Non-pigmented ciliary epithelial cell (primary cell): ENCODE measurements around the gene ZFP62.
A peak's percentile ranks its signal among the peaks of the same experiment; 100 is the strongest.
"Not testable (repeated sequence)": the region's sequence is repeated elsewhere in the genome, so short reads cannot be mapped to it uniquely, and the experiment has no call there.

Experiments used
- DNase-seq: peaks from one replicate; pipeline ENCODE4 v3.0.0-alpha.2; 2010; ENCODE audit warnings: low read depth

Gene ZFP62

GRCh38 chr5:180860887-180861822 is at the start of gene ZFP62:
Gene ZFP62, minus strand, starts transcription at chr5:180861276. Its CDS starts 57 bp downstream, at chr5:180861219.
- DNase-seq = peak; percentile 43

DNA sequence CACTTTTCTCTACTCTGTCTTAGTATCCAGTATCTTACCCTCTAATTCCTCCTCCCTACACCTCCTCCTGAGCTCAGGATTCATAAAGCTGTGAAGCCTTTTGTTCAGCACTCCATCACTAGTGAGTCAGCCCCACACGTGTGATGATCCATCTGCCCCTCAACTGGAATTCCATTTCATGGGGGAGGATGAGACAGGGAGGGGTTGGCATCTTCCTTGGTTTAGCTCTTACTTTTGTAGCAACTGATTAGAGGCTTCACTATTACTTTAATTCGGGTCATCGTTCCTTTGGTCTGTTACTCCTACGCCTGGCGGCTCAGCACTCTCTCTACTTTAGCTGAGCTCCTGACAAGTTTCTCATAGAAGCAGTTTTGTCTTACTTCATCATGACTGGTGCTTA is 49.7 kb upstream of the ZFP62 start:
- DNase-seq = no peak

GRCh38 chr5:180910182-180910581 is 49.1 kb upstream of the ZFP62 start:
- no peak for DNase-seq

DNA sequence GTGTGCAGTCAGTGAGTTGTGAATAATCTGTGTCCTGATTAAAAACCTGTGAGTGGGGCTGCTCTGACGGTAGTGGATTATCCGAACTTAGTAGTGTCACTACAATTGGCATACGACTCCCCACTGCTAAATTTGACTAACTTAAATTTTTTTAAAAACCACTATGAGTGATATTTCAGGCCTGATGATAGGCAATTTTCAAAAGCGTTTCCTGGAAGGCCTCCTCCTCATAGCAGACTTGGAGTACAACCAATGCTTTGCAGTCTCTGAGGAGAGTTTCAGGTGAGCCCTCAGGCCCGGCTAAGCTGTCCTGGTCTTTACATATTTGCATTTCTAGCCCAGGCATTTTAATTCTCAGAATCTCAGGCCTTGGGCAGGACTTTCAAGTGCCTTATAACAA is 48.7 kb upstream of the ZFP62 start:
- DNase-seq = no peak

DNA sequence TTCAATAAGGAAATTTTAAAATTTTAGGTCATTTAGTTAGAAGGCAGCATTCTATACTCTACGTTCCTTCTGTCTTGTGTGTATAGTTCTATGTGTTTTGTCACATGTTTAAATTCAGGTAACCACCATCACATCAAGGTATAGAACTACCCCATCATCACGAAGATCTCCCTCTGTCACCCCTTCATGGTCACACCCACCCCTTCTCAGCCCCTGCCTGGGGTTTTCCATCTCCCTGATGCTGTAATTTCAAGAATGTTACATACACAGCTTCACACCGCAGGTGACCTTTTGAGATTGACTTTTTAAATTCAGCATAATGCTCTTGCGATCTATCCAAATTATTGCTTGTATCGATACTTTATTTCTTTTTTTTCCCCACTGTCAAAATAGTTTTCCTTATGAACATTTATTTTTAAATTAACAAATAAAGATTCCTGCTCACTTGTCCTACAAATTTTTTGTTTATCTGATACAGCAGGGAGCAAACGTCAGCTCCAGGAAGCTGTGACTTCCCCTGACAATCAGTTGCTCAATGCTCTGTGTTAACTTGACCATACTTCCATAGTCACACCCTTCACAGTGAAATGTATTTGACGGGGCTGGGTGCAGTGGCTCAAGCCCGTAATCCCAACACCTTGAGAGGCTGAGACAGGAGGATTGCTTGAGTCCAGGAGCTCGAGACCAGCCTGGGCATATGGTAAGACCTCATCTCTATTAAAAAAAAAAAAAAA is 48.1 kb upstream of the ZFP62 start:
- no peak for DNase-seq

- DNase-seq = no peak
Measured at GRCh38 chr5:180908400-180908799, 47.3 kb upstream of the ZFP62 start.

GRCh38 chr5:180901319-180902009 is 40.4 kb upstream of the ZFP62 start:
- DNase-seq = no peak

DNA sequence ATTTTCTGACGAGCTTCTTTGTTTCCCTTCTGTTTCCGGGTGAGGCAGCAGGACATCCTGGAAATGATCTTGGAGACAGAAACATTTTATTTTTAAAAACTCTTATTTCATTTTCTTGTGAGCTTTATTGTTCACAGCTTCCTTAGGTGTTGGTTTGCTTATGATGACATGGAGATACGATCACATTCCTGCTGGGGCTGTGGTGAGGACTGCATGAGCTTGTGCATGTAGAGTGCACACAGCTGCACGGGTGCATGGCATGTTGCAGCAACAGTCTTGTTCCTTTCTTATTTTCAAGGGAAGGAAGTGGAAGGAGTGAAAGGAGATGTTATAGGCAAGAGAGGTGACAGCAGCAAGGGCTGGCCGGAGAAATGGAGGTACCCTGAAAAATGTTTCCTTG is 39.1 kb upstream of the ZFP62 start:
- no peak for DNase-seq

GRCh38 chr5:180898621-180899246 is 37.7 kb upstream of the ZFP62 start, which contains the start of gene BTNL8:
Gene BTNL8, plus strand, starts transcription at chr5:180899159. Its CDS starts 152 bp downstream, at chr5:180899311.
- no peak for DNase-seq

- not testable (repeated sequence) for DNase-seq
Measured at GRCh38 chr5:180895330-180895729, 34.3 kb upstream of the ZFP62 start.

DNA sequence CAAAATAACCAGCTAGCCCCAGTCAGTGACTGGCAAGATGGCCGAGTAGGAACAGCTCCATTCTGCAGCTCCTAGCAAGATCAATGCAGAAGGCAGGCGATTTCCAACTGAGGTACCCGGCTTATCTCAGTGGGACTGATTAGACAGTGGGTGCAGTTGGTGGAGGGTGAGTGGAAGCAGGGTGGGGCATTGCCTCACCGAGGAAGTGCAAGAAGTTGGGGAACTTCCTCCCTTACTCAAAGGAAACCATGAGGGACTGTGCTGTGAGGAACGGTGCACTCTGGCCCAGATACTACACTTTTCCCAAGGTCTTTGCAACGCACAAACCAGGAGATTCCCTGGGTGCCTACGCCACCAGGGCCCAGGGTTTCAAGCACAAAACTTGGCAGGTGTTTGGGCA is 28.3 kb upstream of the ZFP62 start:
- DNase-seq = no peak

DNA sequence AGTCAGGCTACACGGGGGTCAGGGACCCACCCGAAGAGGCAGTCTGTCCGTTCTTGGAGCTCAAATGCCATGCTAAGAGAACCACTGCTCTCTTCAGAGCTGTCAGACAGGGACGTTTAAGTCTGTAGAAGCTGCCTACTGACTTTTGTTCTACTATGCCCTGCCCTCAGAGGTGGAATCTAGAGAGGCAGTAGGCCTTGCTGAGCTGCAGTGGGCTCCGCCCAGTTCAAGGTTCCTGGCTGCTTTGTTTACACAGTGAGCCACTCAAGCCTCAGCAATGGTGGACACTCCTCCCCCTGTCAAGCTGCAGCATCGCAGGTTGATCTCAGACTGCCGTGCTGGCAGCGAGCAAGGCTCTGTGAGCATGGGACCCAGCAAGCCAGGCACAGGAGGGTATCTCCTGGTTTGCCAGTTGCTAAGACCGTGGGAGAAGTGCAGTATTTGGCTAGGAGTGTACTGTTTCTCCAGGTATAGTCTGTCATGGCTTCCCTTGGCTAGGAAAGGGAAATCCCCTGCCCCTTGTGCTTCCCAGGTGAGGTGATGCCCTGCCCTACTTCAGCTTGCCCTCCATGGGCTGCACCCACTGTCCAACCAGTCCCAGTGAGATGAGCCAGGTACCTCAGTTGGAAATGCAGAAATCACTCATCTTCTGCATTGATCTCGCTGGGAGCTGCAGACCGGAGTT is 24.9 kb upstream of the ZFP62 start:
- DNase-seq = not testable (repeated sequence)

GRCh38 chr5:180875860-180876426 is 14.9 kb upstream of the ZFP62 start:
- DNase-seq = no peak

DNA sequence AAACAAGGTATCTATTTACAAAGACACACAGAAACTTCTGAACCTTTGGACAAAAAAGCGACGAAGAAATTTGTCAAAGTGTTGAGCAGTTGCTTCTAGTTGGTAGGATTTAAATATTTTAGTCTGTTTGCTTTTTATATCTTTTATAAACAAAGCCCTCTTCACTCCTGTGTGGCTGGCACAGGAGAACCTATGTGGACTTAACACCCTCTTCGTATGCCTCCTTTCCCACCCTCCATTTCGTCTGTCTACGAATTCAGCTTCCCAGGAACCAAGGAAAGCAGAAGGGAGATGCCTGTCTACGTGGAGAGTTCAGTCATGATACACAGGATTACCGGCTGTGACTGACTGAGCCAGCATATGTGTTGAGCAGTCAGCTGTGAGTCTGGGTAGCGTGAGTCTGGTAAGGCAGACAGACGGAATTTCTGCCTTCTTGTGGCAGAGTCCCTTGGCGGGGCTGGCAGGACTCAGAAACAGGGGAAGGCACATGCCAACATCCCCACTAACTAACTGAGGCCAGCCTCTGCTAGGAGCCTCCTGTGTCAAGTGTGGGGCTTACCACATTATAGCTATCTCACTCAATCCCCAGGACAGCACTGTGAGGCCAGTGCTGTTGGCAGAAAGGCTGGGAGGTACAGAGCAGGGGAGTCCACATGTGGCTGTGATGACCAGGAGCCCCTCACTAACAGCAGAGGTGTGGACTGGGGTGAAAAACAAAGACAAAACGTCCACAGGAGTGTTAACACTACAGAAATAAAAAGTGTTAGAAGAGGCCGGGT is 13.9 kb upstream of the ZFP62 start:
- DNase-seq = no peak

GRCh38 chr5:180873615-180874520 is 12.8 kb upstream of the ZFP62 start:
- peak; percentile 11 for DNase-seq

GRCh38 chr5:180872419-180872818 is 11.3 kb upstream of the ZFP62 start:
- DNase-seq = no peak

- no peak for DNase-seq
Measured at GRCh38 chr5:180870276-180871068, 9.4 kb upstream of the ZFP62 start.

DNA sequence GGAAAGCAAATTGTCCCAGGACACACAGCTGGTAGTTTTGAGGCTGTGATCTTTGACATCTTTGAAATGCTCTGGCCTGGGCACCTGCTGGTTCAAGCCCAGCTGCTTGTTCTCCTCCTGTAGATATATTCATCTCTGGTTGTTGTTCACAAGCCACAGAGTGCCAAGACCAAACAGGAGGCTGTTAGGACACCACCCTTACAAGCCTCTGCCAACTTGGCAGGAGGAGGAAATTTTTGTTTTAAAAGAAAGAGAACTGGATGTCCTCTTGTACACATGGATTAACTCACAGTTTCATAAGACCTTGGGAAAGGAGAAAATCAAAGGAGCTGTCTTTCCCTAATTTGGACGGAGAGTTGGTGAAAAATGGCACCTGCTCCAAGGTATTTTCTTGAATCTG is 8.5 kb upstream of the ZFP62 start:
- DNase-seq = no peak
